GM18520 (cell line): ENCODE measurements around the gene MYO18B.

Experiments
- ATAC-seq: cut with Tn5 transposase; IDR thresholded peaks from one replicate; pipeline ENCODE4 v1.9.1; 2021; ENCODE audit not compliant: unreplicated experiment

Gene MYO18B

DNA sequence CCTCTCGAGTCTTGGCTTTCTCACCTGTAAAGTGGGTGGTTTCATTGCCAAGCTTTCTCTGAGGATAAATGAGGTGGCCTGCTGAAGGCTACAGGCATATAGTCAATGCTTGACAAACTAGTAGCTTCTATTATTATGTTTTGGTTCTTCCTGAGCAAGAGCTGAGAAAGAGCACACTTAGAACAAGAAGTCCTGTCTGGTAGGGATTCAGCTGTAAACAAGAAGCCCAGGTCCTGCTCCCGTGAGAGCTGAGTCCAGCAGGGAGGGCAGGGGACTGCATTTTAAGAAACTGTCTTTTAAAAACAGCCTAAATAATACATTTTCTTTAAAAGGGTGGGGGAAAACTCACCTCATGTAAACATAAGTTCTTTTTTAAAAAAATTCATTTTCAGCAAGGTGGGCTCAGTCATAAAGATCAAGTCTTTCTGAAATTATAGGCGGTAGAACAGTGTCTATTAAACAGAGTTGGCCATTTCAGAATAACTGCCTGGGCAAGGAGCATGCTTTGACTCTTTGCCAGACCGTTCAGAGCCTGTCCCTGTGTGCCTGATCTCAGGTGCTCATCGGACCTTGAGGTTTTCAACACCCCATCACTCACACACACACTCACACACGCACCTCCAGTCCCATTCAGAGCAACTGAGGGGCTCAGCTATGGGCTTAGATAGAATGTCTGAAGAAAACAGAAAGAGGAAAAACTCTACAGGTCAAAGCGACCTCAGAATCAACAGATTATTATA is 29.2 kb upstream of the MYO18B start:
- ATAC-seq, result no peak

DNA sequence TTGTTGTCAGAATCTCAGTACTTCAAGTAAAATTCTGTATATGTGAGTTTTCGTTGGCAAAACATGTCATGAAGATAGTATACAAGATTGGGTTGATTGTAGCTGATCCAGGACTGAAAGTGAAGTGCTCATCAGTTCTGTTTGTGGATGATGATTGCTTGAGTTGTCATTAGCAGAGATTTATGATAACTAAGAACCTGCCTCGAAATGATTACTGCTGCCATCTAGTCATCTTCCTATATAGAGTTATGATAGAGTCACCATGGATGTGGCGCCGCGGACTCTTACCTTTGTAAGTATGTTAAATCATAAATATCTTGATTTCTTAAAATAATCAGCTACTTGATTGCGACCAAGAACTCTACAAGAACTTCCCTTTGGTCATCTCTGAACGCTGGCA is 27.9 kb upstream of the MYO18B start:
- no peak for ATAC-seq

DNA sequence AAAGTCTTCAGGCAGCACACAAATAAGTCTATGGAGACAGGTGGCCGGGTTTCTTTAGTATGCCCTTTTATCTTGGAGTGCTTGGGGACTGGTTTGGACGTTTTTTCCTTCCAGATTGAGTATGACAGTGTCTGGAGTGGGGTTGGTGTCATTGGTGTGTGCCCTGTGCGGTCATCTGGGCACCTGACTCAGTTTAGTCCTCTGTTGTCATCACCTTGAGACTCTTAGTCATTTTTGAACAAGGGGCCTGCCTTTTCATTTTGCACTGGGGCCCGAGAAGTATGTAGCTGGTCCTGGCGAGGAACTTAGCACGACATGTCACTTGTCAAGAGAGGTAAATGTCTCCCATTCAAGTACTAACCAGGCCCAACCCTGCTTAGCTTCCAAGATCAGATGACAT is 27.2 kb upstream of the MYO18B start:
- no peak for ATAC-seq

DNA sequence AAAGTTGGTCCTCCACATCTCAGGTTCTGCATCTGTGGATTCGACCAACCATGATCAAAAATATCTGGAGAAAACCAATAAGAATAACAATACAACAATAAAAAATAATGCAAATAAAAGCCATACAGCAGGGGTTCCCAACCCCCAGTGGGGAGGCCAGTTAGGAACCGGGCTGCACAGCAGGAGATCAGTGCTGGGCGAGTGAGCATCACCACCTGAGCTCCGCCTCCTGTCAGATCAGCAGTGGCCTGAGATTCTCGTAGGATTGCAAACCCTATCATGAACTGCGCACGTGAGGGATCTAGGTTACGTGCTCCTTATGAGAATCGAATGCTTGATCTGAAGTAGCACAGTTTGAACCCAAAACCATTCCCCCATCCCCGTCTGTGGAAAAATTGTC is 25.4 kb upstream of the MYO18B start:
- no peak for ATAC-seq

DNA sequence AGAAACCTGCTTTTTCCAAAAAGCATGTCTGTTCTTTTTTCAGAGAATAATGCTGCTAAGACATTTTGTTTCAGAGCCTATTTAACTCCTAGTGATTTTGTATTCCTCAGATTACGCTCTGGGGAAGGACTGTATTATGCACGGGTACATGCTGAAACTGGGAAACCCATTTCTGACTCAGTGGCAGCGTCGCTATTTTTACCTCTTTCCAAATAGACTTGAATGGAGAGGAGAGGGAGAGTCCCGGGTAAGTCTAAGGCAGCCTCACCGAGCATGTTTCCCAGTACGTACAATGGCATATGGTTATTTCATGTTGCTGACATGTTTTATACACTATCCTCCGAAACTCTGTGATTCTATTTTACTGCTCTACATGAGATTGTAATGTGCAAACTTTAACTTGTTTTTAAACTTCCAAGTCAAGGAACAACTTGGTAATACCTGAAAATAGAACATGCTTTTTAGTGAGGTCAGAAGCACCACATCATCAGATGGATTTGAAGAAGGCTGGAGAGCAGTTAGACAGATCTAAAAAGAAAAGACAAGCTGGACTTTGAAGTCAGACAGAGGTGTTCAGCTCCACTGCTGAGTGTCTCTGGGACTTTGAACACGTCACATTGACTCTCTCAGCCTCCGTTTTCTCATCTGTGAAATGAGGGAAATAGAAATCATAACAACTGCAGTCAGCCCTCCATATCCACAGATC is 23.7 kb upstream of the MYO18B start:
- ATAC-seq, result no peak

DNA sequence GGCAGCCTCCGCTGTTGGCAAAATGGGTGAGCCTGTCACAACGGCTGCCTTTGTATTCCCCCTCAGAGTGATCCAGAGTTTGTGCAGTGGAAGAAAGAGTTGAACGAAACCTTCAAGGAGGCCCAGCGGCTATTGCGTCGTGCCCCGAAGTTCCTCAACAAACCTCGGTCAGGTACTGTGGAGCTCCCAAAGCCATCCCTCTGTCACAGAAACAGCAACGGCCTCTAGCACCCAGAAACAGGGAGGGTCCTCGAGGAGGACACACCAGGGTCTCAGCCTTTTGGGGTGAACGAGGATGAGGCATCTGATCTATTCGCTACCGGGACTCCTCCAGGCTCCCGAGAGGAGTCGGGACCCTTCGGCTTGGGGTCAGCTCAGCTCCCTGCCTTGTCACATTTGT is 19.8 kb upstream of the MYO18B start:
- ATAC-seq, result no peak

DNA sequence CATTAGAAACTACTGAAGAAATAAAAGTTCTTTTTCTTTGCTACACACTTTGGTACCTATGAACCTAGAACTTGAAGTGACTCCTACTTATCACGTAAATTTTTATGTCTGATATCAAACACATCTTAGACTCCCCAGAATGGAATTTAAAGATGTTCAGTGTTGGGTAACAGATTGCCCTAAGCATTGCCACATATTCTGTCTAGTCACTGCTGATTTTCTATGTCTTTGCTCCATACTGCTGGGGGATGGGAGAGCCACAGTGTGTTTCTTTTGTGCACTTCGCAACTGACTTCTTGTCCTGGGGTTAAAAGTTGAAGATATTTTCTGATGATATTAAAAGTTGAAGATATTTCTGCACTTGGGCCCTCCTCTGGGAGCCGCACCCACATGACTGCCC is 19.4 kb upstream of the MYO18B start:
- ATAC-seq, result no peak

DNA sequence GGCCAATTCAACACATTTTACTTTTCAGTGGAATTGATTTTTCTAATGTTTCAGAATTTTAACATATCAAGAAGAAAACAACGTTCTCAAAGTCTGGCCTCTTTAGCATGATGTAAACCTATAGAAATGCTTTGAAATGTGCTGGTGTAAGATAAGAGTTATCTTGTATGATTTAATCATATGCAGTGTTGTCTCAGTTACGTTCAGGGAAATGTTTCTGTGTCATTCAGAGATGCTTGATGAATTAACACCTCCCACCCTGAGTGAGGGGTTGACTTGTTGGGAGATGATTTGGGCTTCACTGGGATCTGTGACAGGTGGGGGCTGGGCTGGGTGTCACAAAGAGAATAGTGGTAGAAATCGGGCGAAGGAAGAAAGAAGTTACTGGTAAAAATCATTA is 15.7 kb upstream of the MYO18B start:
- ATAC-seq, result no peak

DNA sequence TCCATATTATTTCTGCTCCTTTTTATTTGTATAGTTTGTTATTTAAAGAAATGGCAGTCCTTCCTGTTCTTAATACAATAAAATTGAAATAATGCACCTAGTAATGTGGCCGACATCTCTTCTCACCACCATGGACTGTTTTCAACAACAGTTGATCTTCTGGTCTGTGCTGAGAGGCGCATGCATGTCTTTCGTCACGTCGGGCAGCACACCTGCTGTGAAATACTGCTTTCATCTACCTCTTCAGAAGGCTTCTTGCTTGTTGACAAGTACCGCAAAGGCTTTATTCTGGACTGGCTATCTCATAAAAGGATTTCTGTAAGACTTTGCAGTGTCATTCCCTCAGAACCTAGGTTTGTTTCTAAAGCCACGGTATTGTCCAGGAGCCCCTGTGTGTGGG is 13.9 kb upstream of the MYO18B start:
- ATAC-seq, result no peak

DNA sequence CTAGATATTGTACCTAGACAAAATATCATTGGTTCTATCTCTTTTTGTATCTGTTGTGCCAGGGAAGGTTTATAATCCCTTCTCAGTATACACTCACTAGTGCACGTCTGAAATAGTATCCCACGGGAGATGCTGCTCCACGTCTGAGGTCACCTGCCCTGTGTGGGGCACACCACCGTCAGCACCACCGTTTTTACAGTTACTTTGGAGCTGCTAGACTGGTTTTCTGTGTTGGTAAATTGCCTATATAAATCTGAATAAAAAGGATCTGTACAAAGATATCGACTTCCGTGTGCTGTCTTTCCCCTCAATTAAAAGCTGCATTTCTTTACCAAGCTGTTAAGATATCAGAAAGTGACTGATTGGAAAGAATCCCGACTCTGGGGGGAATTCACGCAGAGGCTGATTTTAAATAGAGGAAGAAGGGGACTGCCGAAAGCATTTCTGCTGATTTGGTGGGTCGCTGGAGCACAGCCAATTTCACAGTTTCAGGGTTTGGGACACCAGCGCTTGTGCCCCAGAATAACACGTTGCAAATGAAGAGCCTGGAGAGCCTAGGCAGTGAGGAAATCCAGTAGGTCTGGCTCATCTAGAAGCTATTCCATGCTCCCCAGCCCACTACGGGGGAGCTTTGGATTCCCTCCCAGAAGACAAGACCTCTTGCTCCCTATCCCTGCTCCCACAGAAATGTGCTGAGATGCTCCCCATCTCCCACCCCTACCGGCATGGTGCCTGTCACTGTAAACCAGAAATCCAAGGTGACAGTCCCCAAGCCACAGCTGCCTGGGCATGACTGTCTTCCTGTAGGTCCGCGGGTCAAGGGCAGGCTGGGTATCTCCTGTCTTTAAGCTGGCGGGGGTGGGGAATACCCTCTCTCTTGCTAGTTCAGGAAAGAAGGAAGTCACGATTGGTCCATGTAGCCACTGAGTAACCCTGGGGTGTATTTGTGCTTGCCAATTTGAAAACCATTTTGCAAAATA is 12.7 kb upstream of the MYO18B start:
- ATAC-seq, result no peak

DNA sequence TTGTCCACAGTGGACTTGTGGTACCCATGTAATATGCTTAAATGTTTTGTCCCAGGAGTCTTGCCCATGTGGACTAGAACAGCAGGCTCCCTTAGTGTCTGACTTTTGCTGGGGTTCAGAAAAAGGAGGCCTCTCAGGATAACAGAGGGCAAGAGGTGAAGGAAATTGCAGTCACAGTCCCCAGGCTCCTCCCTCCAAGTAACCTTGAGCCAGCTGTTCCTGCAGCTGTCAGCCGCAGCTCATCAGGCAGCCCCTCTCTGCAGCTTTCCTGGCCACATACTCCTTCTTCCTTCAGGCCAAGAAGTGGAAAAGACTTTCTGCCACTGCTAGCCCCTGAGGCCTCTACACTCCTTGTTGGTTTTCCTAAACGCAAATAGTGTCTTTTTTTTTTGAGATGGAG is 6.3 kb upstream of the MYO18B start:
- ATAC-seq, result no peak

DNA sequence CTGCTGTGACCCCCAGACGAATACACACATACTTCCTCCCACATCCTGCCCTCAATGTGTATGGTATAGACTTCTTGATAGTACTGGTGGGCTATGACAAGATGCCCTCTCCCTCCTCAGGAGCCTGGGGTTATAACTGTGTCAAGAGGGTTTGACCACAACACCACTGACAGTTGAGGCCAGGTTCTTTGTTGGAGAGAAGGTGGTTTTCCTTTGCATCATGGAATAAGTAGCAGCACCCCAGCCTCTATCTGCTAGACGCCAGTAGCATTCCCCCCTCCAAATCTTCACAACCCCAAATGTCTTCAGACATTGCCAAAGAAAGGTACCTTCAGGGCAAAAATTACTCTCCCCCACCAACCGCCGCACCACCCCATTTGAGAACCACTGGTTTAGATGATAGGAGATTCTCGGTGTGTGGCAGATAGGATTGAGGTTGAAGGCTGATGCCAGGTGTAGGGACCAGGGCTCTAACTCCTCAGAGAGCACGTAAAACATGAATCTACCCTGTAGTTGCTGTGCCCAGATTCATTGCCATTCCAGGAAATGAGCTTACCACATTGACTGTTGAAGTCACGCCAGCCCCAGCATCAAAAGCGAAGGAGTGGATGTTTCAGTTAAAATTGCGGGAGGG is 5.5 kb upstream of the MYO18B start:
- no peak for ATAC-seq

DNA sequence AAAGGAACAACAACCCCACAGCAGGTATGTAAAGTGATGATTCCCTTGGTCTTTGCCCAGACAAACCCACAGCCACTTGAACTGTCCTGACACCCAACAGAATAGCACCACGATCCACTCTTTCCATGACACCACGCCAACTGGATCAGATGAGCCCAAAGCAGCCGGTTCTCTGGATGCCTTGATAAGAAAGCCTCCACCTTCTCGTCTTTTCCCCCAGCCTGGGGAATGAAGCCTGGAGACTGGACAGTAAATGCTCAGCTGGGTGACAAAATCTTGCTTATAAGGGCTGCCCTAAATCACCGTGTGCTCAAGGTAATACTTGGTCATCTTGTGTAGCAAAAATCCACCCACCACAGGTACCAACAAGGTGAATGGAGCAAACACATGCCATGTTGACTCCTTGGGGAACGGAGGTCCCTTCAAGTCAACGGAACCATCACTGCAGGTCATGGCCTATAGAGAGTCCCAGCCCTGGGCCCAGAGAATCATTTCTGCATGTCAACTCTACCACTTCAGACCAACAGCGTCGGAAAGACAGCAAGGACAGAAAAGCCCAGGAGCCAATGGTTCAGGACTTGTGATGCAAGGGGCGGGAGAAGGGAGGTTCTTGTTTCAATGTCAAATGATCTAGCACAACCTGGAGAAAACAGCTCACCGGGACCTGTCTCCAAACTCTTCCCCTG is 2.2 kb upstream of the MYO18B start:
- no peak for ATAC-seq

DNA sequence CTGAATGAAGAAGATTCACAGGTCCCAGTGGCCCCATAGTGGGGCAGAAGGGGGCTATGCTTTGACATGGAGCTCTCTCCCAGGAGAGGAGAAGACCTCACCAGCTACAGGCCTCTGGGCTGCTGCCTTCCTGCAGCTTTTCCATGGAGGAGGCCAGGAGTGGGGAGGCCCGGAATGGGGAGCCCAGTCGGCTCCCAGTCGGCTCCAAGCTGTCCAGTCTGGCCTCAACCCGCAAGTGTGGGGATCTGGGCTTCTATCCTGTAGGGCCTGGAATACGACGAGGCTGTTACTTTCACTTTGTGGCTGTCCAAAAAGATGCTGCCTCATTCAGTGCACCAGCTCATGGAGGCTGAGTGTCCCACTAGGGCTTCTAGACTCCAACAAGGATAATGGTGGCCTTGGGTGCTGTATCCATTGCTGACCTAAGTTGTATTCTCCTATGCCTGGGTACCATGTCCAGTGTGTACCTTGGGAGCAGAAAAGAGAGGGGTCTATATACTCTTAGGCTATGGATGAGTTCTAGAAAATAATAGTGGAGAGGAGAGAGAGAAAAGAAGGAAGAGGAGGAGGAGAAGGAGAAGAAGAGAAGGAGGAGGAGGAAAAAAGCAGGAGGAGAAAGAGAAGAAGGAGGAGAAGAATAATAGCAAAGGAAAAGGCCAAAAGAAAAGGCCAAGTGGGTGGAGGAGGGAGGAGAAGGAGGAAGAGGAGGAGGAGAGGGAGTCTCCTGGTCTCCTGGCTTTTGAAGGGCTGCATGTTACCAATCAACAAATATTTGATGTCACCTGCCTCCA is 1.1 kb downstream of the MYO18B start:
- ATAC-seq, result no peak

DNA sequence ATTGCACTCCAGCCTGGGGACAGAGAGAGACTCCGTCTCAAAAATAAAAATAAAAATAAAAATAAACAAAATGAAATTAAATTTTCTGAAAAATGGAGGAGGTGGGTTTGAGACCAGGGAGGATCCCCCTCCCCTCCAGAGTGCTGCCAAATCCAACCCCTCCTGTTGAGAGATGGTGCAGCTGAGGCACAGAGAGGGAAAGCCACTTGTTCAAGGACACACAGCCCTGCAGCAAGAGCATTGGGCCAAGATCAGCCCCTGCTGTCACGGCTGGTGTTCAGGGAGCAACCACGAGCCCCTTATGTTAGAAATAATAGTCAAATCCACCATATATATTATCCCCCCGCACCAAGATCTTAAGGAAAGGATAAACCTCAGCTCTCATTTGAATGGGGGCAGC is 2.7 kb downstream of the MYO18B start:
- ATAC-seq, result no peak

DNA sequence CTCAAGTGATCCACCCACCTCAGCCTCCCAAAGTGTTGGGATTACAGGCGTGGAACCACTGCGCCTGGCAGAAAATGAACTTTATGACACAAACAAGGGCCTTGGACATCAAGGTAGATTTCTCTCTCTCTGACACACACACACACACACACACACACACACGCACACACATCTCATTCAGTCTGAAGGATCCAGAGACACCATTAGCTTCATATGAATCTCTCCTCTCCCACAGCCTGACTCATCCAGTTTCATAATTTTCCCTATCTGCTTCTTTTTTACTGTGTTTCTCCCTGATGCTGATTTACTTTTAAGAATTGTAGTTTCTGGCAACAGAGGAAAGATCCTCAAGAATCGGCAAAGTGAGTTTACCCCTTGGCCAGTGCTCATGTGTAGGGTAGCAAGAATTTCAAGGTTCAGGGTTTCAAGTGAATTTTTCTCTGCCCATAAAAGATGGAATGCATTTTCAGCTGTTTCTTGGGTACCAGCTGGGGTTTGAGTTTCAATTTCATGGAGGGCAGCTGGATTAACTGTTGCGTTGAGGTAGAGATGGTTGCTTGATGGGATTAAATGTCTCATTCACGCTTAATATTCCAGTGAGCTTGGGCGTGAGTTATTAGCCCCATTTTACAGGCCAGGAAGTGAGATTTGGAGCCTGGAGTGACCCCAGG is 3.5 kb downstream of the MYO18B start:
- no peak for ATAC-seq

DNA sequence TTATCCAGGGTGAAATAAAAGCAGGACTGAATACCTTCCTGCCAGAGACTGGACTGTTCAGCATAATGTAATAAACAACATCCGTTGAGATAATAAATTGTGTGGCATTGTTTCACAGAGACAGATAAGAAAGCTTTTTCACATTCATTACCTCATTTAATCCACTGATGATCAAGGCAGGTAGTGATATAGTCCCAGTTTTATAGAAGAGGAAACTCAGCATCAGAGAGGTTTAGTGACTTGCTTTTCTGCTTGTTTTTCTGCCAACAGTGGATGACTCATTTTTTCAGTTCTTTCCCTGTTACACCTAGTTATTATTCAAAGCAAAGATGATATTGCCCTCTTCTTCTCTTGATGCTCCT is 4.0 kb downstream of the MYO18B start:
- ATAC-seq, result no peak

DNA sequence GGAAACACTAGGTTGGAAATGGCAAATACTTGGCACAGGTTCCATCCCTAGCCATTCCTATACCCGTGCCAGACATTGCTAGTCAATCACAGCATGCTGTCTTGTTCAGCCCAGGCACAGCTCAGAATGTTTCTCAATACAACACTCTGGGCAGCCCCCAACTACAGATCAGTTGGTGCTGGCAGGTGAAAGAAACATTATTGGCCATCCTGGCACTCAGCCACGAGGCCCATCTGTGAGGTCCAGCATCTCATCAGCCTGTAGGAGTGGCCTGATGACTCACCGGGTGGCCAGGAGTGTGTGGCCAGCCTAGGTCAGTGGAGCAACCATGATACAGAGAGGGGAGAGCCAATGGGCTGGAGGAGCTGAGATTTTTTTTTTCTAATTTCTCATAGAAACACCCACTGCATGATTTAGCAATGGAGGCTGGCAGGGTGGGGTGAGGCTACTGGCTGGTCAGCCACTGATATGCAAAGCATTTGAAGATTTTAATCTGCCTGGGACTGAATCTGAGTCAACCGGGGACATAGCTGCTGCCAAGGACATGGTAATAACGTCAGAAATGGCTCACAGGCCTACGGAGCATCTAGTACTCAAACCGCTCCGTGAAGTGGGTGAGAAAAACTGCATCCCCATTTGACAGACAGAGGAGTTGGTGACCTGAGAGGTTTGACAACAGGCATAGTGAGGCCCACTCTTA is 5.4 kb downstream of the MYO18B start:
- no peak for ATAC-seq

DNA sequence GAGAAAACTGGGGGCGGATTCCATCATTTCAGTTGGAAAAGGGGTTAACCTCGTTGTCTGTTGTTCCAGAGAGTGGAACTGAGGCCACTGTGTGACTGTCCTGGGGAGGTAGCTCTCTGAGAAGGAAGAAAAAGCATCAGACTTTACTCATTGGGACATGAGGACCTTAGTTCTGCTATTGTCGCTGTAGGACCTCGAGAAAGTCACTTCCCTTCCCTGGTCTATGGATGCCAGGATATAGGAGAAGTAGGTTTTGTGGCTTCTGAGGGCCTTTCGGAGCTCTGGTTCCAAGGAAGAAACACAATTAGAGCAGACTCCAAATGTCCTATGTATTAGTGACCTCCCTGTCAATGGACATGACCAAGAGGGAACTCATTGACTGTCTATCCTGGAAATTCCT is 6.2 kb downstream of the MYO18B start:
- ATAC-seq, result no peak
